DMS53 (cell line): ENCODE results near the gene STK33.
A peak's percentile ranks its signal among the peaks of the same experiment; 100 is the strongest.

Source experiments
- DNase-seq: peaks from one replicate; lab custom pipeline; 2025; lab: John Stamatoyannopoulos, UW

The STK33 gene

DNA sequence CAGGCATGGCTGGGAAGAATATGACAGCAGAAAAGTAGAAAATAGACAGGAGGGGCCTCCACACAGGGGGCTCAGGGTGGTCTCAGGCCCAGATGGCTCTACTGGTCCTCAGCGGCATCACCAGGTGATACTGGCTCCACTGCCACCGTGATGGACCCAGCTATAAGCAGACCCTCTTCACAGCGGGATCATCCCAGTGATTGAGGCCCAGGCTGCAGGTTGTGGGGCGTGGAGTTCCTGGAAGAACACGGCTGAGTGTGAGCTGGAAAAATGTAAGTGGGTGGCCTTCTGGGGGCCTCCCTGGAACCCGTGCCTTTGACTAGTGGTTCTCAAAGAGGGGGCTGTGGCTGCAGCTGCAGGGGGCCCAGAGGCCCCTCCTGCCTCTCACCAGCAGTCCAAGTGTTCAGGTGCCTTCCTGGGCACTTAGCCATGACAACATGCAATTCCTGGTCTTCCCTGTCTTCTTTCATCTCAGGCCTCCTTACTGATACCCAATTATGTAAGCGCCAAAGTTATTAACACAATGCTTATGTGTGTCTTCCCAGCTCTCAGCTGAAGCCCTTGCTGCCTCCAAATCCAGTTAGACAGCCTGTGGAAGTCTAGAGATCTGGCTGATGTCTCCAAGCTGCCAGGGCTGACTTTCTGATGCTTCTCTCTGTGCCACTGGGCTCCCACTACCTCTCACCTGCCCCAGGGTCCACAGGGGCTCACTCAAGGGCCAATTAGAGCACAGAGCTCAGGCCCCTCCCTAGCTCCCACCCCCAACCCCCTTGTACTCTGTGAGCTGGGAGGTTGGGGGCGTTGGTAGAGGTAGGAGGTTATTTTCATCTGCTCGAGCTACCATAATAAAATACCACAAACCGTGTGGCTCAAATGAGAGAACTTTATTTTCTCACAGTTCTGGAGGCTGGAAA, 220.3 kb downstream of the STK33 start:
- DNase-seq: no peak

DNA sequence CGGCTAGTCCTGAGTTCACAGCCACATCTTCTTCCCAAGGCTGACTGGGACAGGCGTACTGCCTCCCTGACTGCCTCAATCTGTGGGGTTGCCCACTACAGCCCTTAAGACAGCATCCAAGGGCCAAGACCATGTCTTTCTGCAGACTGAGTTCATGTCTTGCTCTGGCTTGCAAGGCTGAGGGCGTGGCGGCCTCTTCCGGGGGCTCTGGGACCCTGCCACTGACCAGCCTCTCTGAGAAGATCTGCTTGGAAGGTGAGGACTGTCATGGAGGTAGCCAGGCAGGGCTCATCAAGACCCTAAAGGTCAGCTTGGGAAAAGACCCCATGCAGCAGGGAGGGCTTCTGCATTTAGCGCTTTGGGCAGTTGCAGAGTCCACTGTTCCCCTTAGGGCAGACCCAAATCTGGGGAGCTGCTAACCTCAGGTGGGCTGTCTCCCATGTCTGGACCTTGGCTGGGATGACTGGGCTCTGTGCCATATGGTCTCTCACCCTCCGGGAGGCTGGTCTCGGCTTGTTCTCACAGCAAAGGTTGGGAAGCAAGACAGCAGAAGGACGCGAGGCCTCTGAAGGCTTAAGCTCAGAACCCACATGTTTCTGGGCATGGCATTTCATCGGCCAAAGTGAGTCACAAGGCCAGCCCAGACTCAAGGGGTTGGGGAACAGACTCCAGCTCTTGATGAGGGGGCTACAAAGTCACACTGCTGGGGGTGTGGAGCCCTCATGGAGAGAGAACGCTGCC, 221.2 kb downstream of the STK33 start:
- no peak for DNase-seq

DNA sequence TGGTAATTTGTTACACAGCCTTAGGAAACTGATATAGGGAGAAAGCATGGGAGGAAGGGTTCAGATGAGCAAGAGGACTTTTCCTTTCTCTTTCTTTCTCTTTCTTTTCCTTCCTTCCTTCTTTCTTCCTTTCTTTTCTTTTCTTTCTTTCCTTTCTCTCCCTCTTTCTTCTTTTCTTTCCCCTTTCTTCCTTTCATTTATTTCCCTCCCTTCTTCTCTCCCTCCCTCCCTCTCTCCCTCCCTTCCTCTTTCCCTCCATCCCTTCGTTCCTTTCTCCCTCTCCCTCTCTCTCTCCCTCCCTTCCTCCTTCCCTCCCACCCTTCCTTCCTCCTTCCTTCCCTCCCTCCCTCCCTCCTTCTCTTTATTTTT, 222.5 kb downstream of the STK33 start:
- DNase-seq: no peak

DNA sequence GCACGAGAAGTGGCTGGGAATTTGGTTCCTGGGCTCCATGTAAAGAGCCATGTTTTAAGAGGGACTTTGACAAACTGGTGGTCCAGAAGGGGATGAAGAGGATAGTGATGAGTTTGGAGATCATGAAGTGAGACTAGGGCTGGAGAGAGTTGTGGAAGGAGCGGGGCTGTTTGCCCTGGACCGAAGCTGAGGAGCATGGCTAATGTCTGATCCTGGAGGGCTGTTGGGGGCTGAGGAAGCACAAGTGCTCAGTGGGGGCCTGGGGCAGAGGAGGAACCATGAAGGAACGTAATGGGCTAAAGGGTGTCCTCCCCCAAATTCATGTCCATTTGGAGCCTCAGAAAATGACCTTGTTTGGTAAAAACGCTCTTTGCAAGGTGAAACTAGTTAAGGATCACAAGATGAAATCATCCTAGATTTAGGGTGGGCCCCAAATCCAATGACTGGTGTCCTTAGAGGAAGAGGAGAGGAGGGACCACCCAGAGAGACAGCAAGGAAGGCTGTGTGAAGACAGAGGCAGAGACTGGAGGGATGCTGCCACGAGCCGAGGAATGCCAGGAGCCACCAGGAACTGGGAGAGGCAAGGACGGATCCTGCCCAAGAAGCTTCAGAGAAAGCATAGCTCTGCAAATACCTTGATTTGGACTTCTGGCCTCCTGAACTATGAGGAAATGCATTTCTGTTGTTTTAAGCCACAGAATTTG, 223.1 kb downstream of the STK33 start:
- DNase-seq: no peak

DNA sequence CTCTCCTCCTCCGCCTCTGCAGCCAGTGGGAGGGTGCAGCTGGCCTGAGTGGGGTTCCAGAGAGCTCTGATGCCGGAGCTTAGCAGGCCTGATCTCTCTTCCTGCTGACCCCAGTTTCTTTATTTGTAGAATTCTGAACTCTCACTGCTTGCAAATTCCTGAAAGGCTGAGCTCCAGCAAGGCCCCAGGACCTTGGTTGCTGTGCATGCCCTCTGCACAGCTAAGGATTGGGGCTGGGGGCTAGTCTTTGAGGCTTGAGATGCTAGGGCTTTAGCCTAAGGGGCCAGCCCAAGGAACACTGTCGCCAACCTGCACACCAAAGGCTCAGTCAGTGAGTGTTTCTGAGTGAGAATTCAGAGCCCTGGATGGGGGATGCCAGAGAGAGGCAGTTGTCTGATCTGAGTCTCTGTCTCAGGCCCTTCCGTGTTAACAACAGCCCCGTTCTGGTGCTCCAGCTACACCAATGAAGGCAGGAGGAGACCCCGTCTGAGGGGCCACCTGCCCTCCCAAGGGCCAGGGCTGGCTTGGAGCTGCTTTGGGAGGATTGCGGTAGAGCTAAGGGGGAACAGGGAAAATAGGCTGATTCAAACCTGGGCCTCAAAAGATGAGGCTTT, 224.3 kb downstream of the STK33 start:
- DNase-seq: no peak

DNA sequence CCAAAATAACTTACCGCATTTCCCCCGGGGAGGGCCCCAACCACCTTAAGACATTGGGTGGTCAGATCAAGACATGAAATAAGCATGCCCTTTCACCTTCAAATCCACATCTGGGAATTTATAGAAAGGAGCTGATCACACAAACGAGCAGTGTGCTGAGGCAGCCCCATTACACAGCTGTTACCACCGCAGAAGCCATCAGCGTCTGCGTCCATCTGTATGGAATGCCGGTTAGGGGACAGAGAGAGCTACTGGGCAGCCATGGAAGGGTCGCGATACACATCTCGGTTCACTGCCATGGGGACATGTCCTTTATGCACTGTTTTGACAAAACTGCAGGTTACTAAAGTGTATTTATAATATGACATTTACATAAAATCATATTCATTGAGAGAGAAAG, 225.3 kb downstream of the STK33 start:
- no peak for DNase-seq

DNA sequence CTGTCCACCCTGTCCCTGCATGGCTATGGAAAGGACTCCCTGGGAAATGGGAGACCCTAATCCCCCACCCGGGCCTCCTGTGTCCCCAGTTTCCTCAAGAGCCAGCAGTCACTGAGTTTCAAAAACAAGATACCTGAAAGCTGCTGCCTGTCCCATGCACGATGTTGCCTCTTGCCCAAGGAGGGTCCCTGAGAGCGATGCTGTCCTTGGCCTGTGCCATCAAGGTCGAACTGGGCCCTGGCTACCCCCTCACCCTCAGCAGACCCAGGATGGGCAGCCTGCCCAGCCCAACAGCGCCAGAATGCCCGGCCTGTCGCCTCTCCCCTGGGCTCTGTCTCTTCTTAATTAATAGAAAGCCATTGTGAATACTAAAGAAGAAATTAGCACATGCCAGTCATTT, 225.8 kb downstream of the STK33 start:
- DNase-seq: no peak

DNA sequence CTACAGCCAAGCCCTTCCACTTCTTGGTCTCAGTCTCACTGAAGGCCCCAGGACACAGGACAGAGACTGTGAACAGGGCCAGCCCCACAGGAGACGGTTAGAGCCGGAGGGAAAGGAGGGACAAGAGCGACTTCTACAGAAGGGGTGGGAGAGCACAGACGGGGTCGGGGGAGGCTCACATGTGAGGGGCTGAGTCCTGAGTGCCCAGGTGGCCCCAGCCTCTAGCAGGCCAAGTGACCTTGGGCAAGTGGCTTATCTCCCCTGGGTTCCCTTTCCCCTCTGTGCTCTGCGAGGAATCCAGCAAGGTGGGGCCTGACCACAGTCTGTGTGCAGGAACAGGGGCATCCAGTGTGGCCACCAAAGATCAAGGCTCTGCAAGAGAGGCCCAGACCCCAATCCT, 227.7 kb downstream of the STK33 start:
- no peak for DNase-seq

DNA sequence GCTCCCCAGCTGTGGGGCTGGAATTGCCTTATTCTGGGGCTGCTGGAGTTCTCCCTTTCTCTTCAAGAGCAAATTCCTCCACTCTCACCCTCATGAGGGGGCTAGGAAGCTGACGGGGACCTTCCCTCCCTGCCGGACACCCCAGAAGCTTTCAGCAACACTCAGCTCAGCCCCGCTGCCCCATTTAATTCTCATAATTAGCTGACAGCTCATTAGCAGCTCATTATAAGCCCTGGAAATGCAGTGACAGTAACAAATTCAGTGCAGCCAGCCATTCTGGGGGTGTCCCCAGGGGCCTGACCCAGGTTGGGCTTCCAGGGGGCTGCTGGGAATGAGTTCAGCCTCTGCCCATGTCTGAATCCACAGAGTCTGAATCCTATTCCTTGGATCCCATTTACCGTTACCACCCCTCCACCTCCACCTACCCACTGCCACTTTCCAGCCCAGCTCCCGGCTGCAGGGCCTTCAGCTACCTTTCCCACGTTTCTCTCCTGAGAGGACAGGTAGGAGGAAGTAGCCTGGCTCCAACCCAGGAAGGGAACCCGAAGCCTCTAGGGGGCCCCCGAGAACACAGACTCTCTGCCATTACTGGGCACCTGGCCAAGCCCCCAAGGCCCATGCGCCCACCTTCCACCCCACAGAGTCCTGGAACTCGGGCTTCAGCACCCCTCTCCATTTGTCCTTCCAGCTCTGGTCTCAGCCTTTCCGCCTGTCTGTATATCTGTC, 228.6 kb downstream of the STK33 start:
- no peak for DNase-seq

DNA sequence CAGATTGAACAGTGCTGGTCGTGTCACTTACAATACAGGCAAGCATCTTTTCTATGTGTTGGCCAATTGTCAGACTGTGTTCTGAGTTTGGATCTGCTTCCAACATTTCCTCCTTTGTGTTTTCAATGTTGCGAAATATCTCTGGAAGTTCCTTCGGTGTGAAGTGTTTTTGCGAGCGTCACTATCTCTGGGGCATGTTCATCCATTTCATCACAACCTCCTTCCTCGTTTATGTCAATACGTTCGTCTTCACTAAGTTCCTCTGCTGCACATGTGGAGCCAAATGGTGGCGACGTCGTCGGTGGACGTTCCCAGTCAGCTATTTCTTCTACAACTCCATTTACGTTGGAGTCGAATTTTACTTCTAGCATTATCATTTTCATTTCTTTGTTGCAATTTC, 230.1 kb downstream of the STK33 start:
- no peak for DNase-seq

DNA sequence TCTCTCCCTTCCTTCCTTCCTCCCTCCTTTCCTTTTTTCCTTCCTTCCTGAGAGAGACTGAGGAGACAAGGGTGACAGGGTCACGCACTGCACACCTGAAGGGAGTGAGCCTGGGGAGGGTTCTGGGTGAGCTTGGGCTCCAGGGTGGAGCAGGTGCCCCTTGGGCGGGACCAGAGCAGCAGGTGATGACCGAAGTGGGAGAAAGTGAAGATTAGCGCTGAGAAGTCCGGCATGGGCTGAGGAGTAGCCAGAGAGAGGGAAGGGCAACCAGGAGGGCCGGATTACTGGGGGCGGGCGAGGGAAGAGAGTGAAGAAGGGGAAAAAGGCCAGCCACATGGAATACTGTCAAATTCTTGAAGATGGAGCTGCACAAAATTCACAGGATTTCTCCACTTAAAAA, 231.1 kb downstream of the STK33 start:
- DNase-seq: no peak

DNA sequence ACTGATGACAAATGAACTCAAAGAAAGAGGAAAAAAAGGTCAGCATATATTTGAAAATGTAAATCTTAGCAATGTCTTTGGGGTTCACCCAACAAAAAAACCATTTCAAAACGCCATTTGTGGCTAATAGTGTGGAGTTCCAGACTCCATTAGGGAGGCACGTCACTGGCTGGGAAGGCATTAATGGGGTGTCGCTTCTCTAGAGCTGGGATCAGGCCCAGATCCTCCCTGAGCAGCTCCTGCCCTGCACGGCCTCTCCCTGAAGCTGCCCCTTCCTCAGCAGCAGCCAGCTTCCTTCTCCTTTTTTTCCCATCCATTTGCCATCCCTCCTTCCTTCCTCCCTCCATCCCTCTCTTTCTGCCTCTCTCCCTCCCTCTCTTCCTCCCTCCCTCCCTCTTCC, 231.5 kb downstream of the STK33 start:
- DNase-seq: no peak

DNA sequence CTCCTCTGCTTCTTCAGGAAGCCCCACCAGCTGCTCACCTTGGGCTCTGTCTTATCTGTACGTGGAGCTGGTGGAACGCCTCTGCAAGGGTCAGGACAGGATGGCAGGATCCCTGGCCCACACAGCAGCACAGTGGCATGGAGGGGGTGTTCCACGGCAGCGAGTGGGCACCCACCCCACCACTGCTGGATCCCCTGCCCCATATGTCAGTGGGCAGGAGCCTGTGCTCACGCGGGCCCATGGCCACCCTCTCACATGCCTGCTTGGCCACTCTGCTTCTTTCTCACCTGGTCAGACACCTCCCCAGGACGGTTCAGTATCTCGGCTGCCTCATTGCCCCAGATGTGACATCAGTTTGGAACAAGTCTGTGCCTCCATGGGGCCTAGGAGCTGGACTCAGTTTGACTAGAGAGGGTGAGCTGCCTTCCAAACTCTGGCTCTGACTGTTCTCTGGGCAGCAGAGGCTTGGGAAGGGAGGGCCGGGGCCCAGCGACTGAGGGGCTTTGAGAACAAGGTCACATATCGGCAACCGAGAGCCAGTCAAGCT, 232.3 kb downstream of the STK33 start:
- DNase-seq: no peak

DNA sequence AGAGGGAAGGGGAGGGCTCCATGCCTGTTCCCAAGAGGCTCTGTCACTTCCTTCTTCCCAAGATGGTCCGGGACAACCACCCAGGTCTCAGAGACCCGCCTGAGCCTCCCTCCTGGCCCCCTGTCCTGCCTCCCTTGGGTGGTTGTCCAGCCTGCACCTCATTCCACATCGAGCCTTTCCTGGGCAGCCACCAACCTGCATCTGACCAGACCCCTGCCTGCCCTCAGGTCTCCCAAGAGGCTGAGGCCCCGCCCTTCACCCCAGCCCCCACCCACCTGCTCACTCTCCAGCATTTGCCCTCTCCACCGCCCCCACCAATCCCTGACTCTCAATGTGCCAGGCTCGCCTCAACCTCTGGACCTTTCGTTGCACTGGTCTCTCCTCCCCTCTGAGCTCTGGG, 232.8 kb downstream of the STK33 start:
- no peak for DNase-seq

DNA sequence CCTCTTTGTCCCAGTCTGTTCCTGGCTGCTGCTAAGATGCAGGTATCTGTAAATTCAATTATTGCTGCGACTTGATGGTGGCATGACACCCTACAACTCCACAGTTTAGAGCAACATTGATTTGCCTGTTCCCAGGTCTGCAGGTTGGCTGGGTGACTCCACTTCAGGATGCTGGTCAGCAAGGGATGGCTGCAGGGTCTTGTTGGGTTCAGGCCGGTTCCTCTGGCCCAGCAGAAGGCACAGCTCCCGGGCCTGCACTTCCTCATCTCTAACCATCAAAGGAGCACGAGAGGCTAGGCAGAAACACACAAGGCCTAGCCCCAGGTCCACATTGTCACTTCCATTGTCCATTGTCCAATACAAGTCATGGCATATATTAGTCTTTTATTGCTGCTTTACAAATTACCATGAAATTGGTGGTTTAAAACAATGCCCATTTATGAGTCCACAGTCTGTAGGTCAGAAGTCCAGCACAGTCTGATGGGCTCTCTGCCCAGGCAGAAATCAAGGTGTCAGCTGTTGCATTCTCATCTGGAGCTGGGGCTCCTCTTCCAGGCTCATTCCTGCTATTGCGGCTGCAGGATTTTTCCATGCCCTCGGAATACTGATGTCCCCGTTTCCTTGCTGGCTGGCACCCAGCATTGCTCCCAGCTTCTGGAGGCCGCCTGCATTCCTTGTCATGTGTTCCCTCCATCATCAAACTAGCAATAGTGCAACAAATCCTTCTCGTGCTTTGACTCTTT, 233.8 kb downstream of the STK33 start:
- peak; percentile 9 for DNase-seq

DNA sequence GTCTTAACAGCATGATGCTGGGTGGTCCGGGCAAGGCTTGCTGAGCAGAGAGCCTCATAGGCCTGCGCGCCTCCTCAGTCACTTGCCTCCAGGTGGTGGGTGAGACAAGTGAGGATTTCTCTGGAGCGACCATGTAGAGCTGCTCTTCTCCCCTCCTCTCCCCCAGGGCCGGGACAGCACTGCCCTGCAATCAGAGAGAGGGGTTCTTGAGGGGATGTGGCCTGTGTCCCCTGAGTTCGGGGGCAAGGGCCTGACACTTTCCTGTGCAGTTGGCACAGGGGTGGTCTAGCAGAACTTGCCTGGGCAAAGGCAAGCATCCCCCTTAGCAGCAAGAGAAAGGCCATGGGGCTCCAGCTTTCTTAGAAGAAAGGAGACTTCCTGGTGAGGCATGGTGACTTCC, 234.5 kb downstream of the STK33 start:
- no peak for DNase-seq

DNA sequence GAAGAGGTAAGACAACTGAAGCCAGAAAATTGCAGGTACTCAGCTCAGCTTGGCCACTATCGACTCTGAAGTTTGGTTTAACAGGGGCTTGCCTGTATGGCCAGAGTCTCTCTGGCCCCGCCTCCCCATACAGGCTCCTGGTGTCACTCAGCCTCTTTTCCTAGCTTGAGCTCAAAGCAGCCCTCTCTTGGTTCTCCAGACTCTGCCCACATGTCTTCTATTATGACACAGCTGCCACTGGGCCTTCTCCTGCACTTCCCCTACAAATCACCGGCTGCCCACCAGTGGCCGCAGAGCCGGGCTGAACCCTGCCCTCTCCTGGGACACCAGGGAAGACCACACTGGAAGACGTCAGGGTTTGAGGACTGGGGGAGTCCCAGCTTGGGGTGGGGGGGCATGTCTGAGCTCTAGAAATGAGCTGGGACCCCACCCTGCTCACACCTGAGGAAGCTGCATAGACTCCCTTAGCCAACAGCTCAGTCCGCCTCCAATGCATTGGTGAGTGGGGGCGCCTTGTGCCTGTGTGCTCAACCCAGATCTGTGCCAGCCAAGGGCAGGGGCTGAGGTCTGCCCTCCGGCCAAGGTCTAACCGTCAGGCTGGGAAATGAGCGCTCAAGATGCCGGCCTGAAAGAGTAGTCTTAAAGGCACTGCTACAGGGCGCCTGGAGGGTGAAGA, 236.0 kb downstream of the STK33 start:
- DNase-seq: no peak

DNA sequence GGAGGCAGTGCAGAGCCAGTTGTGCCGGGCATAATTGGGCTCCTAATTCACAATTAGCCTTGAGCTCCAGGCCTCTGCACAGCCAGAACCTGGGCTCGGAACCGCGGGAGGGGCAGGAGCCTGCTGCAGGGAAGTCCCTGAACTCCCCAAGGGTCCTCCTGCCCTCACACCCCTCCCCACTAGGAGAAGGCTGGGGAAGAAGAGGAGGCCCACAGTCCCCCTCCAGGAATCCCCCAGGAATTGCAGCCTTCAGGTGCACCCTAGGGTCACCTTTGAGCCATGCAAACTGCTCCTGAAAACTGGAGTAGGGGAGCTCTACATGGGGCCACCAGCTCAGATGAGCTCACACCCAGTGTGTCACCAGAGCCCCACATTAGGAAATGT, 236.5 kb downstream of the STK33 start:
- DNase-seq: no peak

DNA sequence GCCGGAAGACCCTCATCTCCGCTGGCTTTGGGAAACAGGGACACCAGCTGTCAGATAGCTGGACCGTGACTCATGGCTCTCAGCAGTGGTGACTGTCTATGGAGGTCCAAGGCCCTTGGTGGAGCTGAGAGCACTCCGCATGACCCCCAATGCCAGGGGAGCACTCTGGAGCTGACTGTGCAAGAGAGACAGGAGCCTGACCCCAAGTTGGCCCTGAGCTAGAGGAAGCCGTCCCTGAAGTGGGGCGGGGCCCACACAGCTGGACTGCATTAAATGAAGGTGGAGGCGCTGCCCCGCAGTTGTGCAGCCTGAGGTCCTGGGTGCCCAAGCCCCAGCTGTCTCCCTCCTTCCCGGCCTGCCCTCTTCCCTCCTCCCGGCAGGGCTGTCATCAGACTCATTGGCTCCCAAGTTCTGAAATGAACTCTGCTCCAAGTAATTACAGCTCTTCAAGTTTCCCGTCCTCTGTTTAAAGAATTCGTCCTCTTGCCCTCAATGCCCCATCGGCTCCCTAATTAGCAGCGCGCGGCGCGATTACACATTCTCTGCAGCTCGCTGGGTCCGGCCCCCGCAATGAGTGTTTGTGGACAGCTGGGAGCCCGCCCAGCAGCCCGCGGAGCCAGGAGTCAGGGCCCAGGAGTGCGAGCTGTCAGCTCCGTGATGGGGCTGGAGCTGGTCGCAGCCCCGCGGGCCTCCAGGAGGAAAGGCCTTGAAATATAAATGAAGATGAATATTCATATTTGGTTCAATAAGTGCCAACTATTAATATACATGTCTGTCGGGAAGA, 237.1 kb downstream of the STK33 start:
- DNase-seq: no peak
